Measurements from ENCODE around the gene MRPS23.

MRPS23 gene

GRCh38 chr17:57879437-57880085 lies 29.7 kb upstream of the MRPS23 start:
- no peak for DNase-seq (ENCODE audit: low spot score)

DNA sequence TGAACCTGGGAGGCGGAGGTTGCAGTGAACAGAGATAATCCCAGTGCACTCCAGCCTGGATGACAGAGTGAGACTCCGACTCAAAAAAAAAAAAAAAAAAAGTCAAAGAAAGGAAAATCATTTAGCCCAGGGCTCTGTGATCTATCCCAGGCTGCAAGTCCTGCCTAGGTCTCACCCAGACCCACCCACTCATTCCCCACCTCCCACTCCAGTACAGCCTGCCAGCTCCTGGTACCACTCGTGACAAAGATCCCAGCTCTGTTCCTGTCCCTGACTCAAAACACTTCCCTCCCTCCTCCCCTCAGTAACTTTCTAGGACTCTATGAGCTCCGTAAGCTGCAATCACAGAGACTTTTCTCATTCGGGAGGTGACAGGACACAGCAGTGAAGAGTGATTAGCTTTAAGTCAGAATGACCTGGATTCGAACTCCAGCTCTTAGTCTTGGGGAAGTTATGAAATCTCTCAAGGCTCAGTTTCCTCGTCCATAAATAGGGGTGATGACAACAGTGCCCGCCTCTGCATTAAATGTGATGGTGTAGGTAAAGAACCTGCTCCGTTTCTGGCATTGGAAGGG lies 28.0 kb upstream of the MRPS23 start:
- no peak for DNase-seq (ENCODE audit: low spot score)

DNA sequence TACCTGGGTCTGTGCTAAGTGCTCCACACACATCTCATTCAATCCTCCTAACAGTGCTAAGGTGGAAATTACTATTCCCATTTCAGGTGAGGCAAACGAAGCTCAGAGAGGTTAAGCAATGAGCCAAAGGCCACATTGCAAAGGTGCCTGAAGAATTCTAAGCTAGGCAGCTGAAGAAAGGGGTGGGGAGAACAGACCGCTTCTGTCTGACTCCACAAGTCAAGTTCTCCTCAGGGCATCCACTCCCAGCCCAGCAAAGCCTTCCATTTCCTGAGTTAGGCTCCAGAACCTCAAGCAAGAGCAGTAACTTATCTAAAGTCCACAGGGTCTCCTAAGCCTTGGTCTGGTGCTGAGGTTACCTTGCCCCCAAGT lies 27.0 kb upstream of the MRPS23 start:
- DNase-seq (ENCODE audit: low spot score), result no peak

GRCh38 chr17:57876023-57876865 lies 26.4 kb upstream of the MRPS23 start:
- DNase-seq (ENCODE audit: low spot score), result no peak

DNA sequence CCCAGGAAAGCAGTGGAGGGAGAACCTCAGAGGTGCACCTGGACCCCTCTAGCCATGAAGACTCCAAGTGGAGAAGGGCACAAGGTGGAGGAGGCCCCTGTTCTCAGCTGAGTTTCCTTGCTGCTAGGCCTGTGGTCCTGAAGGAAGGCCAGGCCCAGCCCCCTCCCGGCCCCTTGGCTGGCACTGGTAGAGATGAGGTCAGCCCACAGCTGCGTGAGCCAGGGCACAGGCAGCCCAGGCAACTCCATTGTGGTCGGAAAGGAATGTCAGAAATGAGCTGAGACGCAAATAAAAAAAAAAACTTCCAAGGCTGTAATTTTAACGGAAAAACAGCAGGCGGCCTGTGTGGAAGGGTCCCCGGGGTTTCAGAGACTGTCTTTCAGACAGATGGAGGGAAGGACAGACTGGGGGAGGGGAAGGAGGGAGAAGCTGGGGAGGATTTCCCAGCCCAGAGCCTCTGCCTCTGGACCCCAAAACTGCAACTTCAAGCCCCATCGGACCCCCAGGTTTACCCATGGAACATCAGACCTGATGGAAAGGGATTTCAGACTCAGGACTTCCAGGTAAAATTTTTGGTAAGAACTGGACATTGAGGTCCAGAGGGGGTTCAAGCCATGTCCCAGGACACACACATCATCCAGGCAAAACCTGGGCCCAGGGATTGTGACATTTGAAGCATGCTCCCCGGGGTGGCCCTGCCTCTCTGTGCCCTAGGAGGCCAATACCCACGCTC lies 25.6 kb upstream of the MRPS23 start:
- DNase-seq (ENCODE audit: low spot score), result no peak

DNA sequence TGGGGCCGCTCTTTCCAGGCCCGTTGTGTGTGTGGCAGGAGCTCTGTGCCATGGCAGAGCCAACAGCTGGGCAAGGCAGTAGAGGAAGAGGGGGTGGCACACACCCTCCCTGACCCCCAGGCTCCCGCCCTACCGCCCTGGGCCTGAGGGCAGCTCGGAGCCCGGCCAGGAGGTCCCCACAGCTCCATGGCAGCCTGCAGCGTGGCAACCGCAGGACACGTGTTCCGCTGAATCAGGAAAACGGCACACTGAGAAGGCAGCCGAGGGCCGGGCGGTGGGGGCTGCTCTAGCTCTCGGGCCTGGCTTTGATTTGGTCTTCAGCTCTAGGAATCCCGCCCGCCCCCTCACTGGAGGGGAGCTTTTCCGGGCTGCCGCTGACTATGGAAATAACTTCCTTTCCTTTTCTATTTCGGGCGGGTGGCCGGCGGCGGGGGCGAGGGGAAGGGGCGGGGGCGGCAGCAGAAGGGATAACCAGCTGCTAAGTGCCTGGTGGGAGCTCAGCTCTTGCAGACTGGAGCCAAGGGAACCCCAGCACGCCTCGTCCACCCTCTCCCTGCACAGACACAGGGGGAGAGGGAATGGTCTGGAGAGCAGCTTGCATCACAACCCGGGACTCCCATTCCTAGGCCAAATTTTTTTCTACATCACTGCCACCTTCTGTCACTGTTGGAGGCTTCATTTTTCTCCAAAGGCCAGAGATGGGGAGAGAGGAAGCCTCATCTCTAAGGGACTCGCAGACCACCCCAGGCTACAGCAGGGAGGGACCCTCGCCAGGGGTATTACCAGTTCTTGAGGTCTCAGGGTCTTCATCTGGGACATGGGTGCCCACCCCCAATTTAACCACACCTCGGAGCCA lies 24.8 kb upstream of the MRPS23 start:
- no peak for DNase-seq (ENCODE audit: low spot score)

- DNase-seq (ENCODE audit: low spot score), result no peak
Observed at GRCh38 chr17:57874058-57874419, 24.2 kb upstream of the MRPS23 start.

- DNase-seq (ENCODE audit: low spot score), result no peak
Observed at GRCh38 chr17:57873261-57874057, 23.6 kb upstream of the MRPS23 start.

DNA sequence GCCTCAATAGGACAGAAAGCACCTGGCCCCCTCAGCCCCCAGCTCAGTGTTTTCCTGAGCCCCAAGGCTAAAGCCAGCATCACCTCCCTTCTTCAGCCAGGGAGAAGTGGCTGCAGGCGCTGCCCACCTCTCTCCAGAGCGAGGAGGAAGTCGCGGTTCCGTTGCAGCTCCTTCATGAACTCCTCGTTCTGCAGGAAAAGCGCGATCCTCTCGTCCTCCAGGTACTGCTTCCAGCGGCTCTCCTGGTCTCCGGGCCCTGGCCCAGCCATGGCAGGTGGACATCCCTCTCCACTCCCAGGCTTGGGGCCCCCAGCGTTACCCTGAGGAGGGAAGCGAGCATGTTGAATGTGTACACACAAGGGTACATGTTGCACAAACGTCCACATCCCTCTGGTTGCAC lies 22.7 kb upstream of the MRPS23 start:
- DNase-seq (ENCODE audit: low spot score), result no peak

- DNase-seq (ENCODE audit: low spot score), result no peak
Observed at GRCh38 chr17:57871863-57872262, 22.0 kb upstream of the MRPS23 start.

DNA sequence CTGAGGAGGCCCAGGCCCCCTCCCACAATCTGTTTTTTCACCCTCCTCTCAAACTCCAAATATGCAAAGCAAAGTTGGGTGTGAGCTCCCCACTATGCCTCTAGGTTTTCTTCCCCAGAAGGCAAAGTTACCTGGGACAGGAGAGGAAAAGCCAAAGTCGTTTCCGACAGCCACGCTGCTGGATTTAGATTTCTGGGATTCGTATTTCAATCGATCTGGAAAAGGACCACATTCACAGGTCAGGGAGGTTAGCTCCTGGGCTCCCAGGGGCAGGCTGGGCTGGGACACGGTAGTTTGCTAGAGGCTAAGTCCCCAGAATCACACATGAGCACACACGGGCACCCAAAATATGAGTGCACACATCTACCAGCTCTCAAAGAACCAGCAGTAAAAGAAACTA lies 21.3 kb upstream of the MRPS23 start:
- DNase-seq (ENCODE audit: low spot score), result no peak

DNA sequence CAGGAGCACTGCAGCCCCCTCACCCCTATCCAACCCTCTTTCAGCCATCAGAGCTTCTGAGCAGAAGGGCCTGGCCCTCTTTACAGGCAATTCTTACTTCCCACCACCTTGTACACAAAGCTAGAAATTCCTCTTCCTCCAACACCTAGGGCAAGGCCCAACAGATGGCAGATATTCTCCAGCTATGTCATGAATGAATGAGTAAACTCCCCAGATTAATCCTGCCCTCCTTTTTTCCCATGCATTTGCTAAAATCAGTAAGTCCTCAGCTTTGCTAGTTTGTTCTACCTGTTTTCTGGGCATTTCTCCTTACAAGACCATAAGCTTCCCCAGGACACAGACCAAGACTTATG lies 20.4 kb upstream of the MRPS23 start:
- no peak for DNase-seq (ENCODE audit: low spot score)

DNA sequence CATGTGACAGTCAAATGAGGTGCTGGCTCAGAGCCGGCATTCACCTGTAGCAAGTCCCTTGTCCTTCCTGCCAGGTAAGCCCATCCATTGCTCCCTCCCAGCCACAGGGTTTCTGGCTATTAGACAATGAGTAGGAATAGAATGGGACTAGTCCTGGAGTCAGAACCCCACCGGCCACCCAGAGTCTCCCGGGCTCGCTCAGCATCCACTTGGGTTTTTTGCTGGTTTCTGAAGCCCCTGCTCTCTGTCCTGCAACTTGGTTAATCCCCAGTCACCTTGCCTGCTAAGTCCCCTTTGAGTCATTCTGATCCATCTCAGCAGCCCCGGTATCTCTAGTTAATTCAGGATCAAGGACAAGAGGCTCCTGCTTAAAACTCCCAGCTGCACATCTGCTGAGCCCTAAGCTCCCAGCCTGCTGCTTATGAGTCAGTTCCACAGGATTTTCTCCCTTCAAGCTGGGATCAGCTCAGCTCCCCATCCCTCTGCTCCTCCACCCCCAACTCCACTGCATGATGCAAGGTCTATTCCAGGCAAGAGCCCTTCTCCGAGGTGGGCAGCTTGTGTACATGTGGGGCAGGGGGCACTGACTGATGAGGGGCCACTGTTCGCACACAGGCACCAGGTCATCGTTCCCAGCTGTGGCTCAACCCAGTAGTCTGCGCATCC lies 19.9 kb upstream of the MRPS23 start:
- no peak for DNase-seq (ENCODE audit: low spot score)

GRCh38 chr17:57868910-57869616 lies 19.2 kb upstream of the MRPS23 start:
- DNase-seq (ENCODE audit: low spot score), result no peak

DNA sequence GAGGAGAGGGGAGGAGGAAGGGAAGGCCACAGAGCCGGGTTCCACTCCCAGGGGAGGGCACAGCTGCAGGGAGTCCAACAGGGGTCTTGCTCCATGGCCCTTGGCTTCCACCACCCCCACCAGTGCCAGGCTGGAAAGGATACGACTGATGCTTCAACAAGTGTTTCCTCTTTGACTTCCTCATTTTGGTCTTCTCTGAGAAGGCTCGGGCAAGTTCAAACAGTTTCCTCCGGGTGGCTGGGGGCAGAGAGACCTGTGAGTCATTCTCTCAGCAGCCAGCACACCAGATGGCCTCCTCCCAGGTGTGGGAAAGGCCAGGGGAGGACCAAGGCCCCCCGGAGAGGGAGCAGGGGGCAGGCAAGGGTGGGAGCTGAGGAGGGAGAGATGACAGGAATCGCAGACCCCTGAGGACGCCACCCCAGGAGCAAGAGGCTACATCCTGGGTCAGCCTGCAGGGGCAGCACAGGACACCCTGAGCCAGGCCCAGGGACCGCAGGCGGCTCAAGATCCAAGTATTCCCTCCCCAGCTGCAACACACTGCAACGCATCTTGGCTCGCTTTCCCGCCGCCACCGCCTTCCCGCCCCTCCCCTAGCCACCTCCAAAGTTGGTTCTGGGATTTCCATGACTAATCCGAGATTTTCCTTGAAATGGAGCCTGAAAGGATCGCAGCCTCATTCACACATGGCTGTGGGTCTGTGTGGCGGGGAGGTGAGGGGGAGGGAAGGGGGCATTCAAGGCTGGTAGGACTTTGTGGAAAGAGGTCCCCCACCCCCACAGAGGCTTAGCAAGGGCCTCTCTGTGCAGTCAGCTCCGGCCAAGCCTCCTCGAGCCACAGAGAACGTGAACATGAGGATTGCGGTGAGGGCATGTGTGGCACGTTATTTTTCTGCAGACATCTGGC lies 18.4 kb upstream of the MRPS23 start:
- DNase-seq (ENCODE audit: low spot score), result no peak

DNA sequence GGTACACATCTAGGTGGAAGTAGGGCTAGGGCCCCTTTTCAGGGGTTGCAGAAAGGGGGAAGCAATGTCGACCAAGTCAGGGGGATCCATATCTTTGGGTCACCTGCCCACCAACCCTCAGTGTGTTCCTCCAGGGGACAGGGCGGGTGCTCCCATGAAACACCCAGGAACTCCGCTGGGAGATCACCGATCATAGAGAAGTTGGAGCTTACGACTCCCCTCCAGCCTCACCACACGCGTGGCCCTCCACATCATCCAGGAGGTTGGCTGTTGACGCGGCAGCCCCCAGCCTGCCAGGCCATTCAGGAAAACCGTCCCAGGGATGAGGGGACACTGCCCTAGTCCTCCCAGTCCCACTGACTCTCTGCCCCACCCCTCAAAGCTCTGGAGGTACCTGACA lies 17.3 kb upstream of the MRPS23 start:
- no peak for DNase-seq (ENCODE audit: low spot score)

GRCh38 chr17:57866723-57867122 lies 16.9 kb upstream of the MRPS23 start:
- DNase-seq (ENCODE audit: low spot score), result no peak

DNA sequence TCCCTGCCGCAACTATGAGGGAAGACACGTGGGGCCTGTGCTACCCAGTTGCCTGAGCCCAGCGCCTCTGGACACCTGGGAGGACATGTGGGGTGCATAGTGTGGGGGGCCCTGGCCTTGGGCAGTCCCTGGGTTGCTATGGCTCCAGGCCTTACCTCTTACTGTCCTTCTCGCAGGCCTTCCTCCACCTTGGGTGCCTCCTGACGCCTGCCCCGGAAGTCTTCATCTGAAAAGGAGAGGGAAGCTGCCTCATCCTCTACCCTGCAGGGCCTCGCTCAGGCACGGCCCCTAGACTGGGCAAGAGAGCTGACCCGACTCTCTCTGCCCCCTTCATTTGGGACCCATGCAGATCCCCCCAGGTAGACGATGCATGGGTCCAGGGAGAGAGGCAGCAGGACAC lies 16.5 kb upstream of the MRPS23 start:
- DNase-seq (ENCODE audit: low spot score), result no peak

- no peak for DNase-seq (ENCODE audit: low spot score)
Observed at GRCh38 chr17:57864273-57864672, 14.4 kb upstream of the MRPS23 start.
